ENCODE data around the gene AMIGO2.
"Not testable (repeated sequence)": the region's sequence is repeated elsewhere in the genome, so short reads cannot be mapped to it uniquely, and the experiment has no call there.

- TF ChIP-seq POLR2A, POLR2AphosphoS5 (IDR thresholded peaks at IDR 0.05; ENCODE audit: low read depth, low read length): not testable (repeated sequence)
Measured at GRCh38 chr12:47058640-47059039, 21.1 kb downstream of the AMIGO2 start.
